WTC11 (cell line): ENCODE data around the gene SRRM3.

Source experiments
- CTCF ChIP-seq: fragments of 200-600 bp; IDR thresholded peaks from 2 replicates; pipeline ENCODE4 v1.8.0; 2022; ENCODE audit warnings: antibody characterized with exemption
- USF2 ChIP-seq: sonication (generic); formaldehyde crosslinking; IDR thresholded peaks from 2 replicates; pipeline ENCODE4 v1.8.1; 2023; ENCODE audit warnings: mild to moderate bottlenecking, missing genetic modification reagents, moderate library complexity

GRCh38 chr7:76272142-76272541 lies 70.4 kb downstream of the SRRM3 start:
- TF ChIP-seq CTCF (no peak), USF2 (CRISPR knock-in tag) (no peak)
